Astrocyte of the hippocampus (primary cell): Measurements from ENCODE around the gene RAI1.
A peak's percentile ranks its signal among the peaks of the same experiment; 100 is the strongest.

ENCODE experiments used
- DNase-seq: peaks from one replicate; pipeline ENCODE4 v3.0.0; 2011; ENCODE audit warnings: low read depth, low spot score

The RAI1 gene

GRCh38 chr17:17766077-17766743, 85.0 kb downstream of the RAI1 start:
- DNase-seq = no peak

- peak; percentile 39 for DNase-seq
Observed at GRCh38 chr17:17766744-17767120, 85.5 kb downstream of the RAI1 start.

- peak; percentile 84 for DNase-seq
Observed at GRCh38 chr17:17767154-17767869, 86.1 kb downstream of the RAI1 start.

GRCh38 chr17:17767887-17768418, 86.7 kb downstream of the RAI1 start:
- no peak for DNase-seq

DNA sequence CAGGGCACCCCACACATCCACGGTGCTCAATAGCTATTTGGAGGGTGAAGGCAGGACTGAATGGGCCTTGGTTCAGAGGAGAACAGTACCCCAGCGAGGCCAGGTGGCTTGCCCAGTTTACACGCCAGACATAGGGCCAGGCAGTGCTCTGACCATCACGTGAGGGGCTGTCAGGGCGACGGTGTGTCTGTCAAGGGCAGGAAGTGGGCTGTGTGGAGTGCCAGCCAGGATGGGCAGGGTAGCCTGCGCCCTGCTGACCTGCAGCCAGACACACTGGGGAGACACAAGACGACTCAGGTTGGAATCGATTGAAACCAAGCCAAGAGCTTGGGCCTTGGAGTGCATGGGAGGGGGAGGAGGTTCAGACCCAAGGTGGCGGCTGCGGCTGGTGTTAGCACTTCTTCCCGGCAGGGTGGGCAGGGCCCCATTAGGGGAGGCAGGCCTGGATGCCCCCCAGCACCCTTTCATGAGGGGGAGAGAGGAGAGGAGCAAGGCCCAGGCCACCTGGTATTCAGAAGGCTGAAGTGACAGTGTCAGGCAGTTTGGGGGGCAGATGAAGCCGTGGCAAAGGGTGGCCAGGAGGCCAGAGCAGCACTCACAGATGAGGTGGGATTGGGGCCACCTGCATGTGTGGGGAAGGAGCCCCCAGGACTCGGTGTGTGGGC, 87.3 kb downstream of the RAI1 start:
- DNase-seq = peak; percentile 37

GRCh38 chr17:17769869-17770631, 88.8 kb downstream of the RAI1 start:
- no peak for DNase-seq

- DNase-seq = no peak
Observed at GRCh38 chr17:17770632-17771044, 89.4 kb downstream of the RAI1 start.

DNA sequence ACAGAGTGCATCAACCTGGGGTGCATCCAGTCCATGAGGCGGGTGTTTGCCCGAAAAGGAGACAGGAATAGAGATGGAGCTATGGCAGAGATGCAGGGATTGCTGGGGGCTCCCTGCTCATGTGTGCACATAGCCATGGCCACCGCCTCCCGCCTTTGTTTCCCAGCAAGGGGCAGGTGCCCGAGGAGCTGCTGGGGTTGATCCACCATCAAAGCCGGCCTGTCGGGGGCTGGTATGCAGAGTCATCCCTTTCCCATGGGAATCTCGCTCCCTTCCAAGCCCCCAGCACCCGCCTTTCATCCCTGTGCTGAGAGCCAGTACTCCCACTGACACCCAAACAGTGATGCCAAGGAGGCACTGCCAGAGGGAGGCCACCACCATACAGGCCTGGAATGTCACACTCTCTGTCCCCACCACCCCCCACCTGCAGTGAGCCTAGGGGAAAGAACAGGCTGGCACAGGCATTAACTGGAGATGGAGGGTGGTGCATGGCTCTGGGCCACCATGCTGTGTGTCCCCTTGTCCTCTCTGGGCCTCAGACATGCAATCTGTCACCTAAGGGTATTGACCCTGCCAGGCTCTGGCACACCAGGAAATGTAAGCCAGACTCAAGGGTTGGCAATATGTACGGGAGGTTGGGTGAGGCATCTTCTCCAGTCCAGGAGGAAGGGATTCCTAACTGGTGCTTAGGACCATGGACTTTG, 90.4 kb downstream of the RAI1 start:
- no peak for DNase-seq

DNA sequence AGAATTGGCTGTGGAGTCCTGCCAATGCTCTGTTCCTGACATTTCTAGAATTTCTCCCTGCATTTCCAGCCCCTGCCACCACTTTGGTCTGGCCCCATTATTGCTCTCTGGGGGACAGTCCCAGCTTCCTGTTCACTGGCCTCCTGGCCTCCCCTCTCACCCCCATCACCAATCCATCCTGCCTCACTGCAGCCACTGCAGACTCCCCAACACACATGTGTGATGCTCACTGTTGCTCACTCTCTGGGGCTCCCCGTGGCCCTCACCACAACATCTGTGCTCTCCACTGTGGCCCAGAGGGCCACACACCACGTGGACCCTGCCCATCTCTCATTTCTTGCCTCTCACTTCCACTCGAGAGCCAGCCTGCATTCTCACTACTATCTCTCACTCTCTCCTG, 91.0 kb downstream of the RAI1 start:
- DNase-seq = no peak

- peak; percentile 52 for DNase-seq
Observed at GRCh38 chr17:17774009-17774881, 93.0 kb downstream of the RAI1 start.

GRCh38 chr17:17776889-17777288, 95.6 kb downstream of the RAI1 start:
- DNase-seq = no peak

DNA sequence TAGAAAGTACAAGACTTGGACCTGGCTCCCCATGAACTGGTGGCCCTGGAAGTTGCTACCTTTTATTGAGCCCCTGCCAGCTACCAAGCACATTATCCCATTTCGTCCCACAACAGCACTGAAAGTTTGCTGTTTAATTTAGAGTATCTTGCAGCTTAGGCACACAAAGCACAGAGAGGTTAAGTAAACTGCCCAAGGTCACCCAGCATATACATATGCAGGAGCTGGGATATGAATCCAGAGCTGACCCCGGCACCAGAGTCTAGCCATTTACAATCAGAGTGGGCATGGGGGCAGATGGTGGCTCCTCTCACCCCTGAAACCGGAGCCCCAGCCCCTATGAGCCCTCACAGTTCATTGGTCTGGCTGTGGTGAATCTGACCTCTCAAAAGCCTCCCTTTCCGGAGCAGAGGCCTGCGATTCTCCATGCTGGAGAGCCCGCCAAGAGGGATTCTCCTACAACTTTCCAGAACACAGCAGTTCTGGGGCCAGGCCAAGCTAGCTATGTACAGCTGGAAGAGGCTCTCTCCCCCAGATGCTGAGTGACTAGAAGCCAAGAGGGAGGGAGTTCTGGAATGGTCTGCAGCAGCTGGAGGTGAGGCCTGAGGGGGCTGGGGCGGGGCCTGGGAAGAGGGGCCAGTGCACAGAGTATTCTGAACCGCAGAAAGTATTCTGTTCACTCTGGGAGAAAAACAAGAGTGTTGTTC, 97.2 kb downstream of the RAI1 start:
- no peak for DNase-seq

- no peak for DNase-seq
Observed at GRCh38 chr17:17779015-17779611, 97.9 kb downstream of the RAI1 start.

- peak; percentile 90 for DNase-seq
Observed at GRCh38 chr17:17780922-17781590, 99.8 kb downstream of the RAI1 start.

- DNase-seq = peak; percentile 81
Observed at GRCh38 chr17:17781591-17782496, 100.6 kb downstream of the RAI1 start.

GRCh38 chr17:17782523-17783115, 101.4 kb downstream of the RAI1 start:
- DNase-seq = peak; percentile 53
